GM19099 (cell line): Measurements from ENCODE around the gene CPT1A.

Experiments
- POLR2A ChIP-seq: IDR thresholded peaks from 3 replicates; pipeline ENCODE4 v1.6.1; 2011; ENCODE audit warnings: low read depth; ENCODE audit not compliant: insufficient read length; ENCODE audit errors: extremely low read depth

CPT1A gene

GRCh38 chr11:68741463-68741862 lies 100.3 kb downstream of the CPT1A start:
- TF ChIP-seq POLR2A = no peak

GRCh38 chr11:68735646-68736045 lies 106.1 kb downstream of the CPT1A start:
- TF ChIP-seq POLR2A = no peak

- TF ChIP-seq POLR2A = no peak
These were observed 106.6 kb downstream of the CPT1A start for GRCh38 chr11:68735125-68735524.

- no peak for TF ChIP-seq POLR2A
These were observed 107.6 kb downstream of the CPT1A start for GRCh38 chr11:68734111-68734510.

- no peak for TF ChIP-seq POLR2A
These were observed 113.9 kb downstream of the CPT1A start for GRCh38 chr11:68727783-68728182.

DNA sequence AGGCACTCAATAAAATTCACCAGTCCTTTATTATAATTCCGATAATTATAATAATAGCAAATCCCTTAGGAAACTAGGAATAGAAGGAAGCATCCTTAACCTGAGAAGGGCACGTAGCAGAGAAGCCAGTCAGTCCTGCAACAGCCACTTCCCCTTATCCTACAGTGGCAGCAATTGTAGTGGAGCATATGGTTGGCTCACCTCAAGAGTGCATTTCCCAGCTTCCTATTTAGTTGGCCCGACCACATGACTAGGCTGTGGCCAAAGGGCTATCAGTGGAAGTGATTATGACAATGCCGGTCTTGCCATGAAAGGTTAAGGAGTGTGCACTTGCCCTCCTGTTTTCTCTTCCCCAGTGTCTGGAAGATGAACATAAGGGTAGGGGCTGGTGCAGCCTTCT lies 117.4 kb downstream of the CPT1A start:
- TF ChIP-seq POLR2A = no peak

DNA sequence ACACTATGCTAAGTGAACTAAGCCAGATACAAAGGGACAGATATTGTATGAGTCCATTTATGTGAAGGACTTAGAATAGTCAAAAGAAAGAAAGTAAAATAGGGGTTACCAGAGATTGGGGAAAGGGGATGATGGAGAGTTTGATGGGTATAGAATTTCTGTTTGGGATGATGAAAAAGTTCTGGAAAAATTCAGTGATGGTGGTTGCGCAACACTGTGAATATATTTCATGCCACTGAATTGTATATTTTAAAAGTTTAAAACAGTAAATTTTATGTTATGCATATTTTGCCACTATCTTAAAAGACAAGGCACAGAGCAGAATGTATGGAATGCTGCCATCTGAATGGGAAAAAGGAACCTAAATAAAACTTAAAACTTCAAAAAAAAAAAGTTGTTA lies 119.6 kb downstream of the CPT1A start:
- no peak for TF ChIP-seq POLR2A

GRCh38 chr11:68721075-68721474 lies 120.6 kb downstream of the CPT1A start:
- no peak for TF ChIP-seq POLR2A

DNA sequence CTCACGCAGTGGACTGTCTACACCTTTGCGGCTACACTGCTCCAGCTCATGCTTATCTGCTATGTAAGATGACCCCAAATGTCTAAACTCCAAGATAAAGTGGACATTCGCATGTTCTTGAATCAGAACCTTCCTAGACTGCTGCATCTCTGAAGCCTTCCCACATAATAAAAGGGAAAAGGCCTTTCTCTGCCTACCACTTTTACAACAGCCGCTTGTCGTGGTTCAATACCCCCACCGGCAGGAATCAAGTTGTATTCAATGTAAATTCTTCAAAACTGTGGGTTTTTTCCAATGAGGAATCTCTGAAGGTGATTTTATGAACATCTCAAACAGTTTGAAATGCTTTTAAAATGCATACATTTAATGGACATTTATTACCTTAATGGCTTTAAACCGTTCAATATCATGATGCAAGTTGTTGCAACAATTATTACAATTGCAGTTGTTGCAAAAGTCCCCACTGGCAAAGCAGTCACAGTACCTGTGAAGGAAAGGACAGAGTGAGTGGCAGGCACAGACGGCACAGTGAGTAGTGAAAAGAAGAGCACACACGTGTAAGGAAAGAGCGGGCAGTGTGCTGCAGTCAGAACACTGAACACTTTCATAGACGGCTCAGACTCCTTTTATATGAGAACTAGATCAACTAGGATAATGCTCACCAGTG lies 126.1 kb downstream of the CPT1A start:
- TF ChIP-seq POLR2A = no peak

DNA sequence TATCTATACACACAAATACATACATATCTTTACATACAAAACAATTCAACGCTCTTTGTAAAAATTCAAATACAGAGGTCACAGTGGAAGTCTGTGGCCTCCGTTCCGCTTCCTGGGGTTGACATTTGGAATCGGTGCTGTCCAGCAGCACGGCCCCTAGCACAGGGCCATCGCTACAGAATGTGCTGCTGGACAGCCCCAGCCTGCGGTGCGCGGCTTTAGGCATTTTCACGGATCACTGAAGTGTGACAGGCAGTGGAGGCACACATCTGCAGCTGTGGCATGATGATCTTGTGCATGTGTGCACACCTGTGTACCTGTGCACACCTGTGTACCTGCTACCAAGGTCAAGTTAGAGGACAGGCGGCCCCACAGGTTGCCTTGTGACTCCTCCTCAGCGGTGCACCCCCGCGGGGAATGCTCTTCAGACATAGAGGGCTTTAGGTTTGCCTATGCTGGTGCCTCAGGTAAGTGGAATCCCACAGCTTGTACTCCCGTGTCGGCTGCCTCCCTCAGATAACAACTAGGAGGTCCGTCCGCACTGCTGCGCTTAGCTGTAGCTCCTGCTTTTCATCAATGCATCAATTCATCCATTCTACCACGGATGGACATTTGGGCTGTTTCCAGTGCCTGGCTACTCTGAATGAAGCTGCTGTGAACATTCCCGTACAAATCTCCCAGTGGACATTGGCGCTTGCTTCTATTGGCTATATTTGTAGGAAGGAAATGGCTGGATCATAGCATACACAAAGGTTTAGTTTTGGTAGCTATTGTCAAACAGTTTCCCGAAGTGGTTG lies 127.5 kb downstream of the CPT1A start:
- TF ChIP-seq POLR2A = no peak

DNA sequence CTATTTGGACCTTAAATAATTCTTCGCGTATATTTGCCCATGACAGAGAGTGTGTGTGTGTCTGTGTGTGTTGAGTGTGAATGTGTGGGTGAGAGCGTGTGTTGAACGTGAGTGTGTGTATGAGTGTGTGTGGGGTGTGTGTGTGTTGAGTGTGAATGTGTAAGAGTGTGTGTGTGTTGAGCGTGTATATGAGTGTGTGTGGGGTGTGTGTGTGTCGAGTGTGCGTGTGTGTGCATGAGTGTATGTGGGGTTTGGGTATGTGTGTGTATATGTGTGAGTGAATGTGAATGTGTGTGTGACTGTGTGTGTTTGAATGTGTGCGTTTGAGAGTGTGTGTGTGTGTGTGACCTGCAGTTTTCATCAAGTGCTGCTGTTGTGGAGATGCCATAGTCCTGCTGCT lies 130.6 kb downstream of the CPT1A start:
- no peak for TF ChIP-seq POLR2A

DNA sequence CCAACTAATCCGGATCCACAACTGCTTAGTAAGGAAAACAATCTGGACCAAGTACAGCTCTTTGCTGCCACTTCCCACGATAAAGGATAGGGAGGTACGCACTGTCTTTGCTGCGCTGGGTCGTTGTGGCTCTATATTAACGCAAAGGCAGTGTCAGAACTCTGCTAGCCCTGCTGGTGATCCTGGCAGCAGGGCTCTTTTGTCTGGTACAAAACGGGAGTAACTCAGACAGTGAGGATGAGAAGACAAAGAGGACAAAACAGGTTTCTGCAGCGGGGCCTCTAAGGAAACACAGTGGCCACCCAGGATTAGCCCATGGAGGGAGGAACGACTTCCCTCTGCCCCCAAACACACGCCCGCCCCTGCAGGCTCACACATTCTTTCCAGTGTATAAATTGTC lies 131.3 kb downstream of the CPT1A start:
- no peak for TF ChIP-seq POLR2A

GRCh38 chr11:68709062-68709461 lies 132.7 kb downstream of the CPT1A start:
- TF ChIP-seq POLR2A = no peak

DNA sequence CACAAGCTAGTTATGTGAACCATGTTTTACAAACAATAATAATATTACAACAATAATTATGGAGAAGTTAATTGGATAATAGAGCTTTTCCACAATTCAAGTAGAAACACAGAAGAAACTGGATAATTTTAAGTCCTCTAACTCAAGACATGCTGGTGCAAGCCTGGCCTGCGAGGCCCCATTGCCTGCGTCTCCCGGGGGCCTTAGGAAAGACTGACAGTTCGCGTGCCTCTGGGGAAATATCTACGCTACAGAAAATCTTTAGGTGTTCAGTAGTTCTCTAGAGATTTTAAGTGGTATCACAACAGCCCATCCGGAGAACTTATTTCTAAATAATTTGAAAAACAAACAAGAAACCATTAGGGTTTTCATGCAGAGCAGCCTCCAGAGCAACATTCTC lies 134.2 kb downstream of the CPT1A start:
- no peak for TF ChIP-seq POLR2A

GRCh38 chr11:68704887-68705286 lies 136.8 kb downstream of the CPT1A start:
- TF ChIP-seq POLR2A = no peak
